GM10266 (cell line): ENCODE results near the gene THSD8.

Experiments
- DNase-seq: peaks from one replicate; pipeline ENCODE4 v3.0.0; 2012; ENCODE audit errors: extremely low spot score
- TF ChIP-seq, protein P1 (sequence below): IDR thresholded peaks from 2 replicates; pipeline ENCODE4 v1.5.1; 2012; ENCODE audit warnings: mild to moderate bottlenecking, low read depth; ENCODE audit not compliant: control insufficient read depth, insufficient read depth; ENCODE audit errors: missing control alignments

Gene THSD8

DNA sequence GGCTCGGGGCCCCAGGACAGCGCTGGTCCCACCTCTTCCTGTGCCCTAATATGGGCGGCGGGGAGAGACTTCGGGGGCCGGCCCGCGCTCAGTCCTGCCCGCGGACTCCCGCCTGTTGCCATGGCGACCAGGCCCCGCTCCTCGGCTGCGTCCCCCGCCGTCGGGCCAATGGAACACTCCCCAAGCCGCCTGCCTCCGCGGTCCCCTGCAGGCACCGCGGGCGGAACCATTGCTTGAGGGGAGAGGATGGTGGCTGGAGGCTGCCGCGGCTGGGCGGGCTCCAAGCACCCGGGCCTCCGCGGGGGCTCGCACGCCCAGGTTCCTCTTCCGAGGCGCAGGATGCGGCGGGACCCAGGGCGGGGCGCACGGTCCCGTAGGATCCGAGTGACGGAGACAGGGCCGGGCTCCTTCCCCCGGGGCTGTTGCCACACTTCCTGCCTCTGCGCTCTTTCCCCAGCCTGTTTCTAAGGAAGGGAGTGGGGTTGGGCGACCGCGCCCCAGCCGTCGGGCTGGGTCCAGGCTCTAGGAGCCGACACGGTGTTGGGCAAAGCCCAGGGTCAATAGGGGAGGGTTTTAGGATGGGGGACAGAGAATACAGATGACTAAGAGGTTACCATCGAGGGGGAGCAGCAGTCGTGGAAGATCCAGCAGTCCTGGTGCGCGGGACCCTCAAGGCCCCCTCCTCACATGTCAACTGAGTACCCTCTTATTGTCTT is 11.8 kb upstream of the THSD8 start:
- DNase-seq: peak; percentile 98
- TF ChIP-seq, protein P1, sequence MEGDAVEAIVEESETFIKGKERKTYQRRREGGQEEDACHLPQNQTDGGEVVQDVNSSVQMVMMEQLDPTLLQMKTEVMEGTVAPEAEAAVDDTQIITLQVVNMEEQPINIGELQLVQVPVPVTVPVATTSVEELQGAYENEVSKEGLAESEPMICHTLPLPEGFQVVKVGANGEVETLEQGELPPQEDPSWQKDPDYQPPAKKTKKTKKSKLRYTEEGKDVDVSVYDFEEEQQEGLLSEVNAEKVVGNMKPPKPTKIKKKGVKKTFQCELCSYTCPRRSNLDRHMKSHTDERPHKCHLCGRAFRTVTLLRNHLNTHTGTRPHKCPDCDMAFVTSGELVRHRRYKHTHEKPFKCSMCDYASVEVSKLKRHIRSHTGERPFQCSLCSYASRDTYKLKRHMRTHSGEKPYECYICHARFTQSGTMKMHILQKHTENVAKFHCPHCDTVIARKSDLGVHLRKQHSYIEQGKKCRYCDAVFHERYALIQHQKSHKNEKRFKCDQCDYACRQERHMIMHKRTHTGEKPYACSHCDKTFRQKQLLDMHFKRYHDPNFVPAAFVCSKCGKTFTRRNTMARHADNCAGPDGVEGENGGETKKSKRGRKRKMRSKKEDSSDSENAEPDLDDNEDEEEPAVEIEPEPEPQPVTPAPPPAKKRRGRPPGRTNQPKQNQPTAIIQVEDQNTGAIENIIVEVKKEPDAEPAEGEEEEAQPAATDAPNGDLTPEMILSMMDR: no peak

DNA sequence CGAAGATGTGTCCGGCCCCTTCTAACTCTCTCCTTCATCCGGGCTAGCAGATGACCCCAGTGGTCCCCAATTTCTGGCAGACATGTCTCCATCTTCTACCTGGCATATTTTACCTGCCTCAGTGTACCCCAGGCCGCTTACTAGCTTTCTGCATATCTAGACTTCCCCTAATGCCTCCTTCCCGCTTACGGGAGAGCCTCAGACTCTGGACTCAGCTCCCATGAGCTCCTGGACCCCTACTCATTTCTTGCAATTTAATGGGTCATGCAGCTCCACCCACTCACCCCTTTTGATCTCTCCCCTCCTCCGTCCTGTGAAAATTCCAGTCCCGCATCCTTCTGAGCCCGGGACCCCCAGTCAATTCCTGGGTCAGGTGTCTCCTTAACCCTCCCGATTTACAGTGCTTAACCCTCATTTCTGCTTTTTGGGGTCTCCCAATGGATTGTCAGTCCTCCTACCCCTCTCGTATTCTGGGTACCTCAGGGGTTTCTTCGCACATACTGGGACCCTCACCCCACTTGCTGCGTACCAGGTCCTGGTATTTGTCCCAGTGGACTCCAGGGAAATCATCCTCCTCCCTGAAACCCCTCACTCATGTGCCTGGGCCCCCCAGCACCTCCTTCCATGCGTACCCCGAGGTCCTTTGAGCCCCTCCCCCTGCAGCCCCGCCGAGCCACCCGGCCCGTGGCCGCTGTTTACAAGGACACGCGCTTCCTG is 11.1 kb upstream of the THSD8 start:
- TF ChIP-seq, protein P1: no peak
- no peak for DNase-seq

DNA sequence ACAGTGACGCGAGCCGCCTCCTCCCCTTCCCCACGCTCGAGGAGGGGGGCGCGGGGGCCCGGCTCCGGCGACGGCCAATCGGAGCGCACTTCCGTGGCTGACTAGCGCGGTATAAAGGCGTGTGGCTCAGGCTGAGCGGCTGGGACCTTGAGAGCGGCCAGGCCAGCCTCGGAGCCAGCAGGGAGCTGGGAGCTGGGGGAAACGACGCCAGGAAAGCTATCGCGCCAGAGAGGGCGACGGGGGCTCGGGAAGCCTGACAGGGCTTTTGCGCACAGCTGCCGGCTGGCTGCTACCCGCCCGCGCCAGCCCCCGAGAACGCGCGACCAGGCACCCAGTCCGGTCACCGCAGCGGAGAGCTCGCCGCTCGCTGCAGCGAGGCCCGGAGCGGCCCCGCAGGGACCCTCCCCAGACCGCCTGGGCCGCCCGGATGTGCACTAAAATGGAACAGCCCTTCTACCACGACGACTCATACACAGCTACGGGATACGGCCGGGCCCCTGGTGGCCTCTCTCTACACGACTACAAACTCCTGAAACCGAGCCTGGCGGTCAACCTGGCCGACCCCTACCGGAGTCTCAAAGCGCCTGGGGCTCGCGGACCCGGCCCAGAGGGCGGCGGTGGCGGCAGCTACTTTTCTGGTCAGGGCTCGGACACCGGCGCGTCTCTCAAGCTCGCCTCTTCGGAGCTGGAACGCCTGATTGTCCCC is 10.4 kb upstream of the THSD8 start, which contains the start of gene JUNB:
TSS of gene JUNB (plus strand) at position 142 of the 706 bp plus-strand sequence. CDS start at position 428, 286 bp downstream.
- DNase-seq: peak; percentile 95
- TF ChIP-seq, protein P1: no peak

DNA sequence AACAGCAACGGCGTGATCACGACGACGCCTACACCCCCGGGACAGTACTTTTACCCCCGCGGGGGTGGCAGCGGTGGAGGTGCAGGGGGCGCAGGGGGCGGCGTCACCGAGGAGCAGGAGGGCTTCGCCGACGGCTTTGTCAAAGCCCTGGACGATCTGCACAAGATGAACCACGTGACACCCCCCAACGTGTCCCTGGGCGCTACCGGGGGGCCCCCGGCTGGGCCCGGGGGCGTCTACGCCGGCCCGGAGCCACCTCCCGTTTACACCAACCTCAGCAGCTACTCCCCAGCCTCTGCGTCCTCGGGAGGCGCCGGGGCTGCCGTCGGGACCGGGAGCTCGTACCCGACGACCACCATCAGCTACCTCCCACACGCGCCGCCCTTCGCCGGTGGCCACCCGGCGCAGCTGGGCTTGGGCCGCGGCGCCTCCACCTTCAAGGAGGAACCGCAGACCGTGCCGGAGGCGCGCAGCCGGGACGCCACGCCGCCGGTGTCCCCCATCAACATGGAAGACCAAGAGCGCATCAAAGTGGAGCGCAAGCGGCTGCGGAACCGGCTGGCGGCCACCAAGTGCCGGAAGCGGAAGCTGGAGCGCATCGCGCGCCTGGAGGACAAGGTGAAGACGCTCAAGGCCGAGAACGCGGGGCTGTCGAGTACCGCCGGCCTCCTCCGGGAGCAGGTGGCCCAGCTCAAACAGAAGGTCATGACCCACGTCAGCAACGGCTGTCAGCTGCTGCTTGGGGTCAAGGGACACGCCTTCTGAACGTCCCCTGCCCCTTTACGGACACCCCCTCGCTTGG is 9.6 kb upstream of the THSD8 start:
- DNase-seq: peak; percentile 59
- TF ChIP-seq, protein P1: no peak

DNA sequence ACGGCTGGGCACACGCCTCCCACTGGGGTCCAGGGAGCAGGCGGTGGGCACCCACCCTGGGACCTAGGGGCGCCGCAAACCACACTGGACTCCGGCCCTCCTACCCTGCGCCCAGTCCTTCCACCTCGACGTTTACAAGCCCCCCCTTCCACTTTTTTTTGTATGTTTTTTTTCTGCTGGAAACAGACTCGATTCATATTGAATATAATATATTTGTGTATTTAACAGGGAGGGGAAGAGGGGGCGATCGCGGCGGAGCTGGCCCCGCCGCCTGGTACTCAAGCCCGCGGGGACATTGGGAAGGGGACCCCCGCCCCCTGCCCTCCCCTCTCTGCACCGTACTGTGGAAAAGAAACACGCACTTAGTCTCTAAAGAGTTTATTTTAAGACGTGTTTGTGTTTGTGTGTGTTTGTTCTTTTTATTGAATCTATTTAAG is 9.0 kb upstream of the THSD8 start:
- TF ChIP-seq, protein P1: no peak
- no peak for DNase-seq

DNA sequence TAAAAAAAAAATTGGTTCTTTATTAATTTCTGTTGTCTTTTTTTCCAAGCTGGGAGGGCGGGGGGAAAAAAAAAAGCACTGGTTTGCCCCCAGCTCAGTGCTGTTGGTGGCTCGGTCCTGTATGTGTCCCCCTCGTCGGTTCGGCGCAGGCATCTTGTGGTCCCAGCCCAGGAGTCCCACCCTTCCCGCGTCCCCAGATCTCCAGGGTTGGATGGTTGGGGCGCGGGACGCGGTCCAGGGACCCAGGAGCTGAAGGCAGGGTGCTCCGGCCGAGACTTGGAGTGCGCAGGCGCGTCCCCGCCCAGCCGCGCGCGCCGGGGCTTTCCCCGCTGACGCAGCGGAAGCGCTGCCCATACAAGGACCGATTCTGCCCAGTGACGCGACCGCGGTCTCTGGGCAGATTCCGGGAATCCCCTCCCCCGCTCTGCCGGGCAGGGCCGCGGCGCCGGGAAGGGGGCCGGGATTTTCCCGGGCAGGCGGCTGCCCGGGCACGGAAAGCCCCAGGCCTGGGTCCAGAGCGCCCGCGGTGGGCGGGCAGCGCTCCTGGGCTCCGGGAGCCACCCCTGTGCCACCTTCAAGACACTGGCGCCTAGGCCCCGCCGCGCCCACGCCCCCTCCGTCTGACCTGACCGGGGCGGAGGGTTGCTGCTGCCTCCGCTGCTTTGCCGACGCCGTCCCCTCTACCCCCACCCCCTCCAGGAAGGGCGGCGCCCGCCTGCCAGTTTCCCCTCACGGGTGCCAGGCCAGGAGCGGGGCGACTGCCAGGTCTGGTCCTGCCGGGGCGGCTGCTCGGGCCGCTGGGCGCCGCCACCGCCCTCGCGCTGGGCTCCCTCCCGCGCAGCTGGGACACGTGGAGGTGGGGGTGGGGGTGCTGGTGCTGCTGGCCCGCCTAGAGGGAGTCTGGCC is 8.3 kb upstream of the THSD8 start:
- TF ChIP-seq, protein P1: no peak
- peak; percentile 98 for DNase-seq
